Measurements from ENCODE around the gene GPR119.

- TF ChIP-seq MYC (IDR thresholded peaks at IDR 0.05; ENCODE audit: low read depth, low read length) (no peak), CTCF (IDR thresholded peaks at IDR 0.05; ENCODE audit: low read depth, low read length) (no peak), POLR2A (IDR thresholded peaks at IDR 0.05; ENCODE audit: extremely low read depth, insufficient read length) (no peak)
These were observed 9.9 kb upstream of the GPR119 start for GRCh38 chrX:130395341-130395740.

Measured in NB4 (cell line).